ENCODE data around the gene GCN1.

DNA sequence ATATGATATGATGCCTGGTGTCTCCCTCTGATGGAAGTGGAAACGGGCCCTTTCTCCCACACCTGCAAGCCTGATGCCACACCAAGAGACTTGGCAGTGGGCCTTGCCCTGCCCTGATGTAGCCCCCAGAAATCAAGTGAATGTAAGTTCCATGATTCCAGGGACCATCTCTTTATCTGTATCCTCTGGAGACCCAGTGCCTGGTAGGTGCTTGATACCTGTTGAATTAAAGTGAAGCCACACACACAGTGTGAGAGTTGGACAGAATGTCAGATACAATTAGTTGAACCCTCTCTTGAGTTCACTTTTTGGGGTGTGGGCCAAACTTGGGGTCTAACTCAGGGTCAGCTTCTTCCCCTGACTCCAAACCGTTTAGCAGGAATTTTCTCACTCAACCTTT, 73.2 kb downstream of the GCN1 start:
- TF ChIP-seq, protein P1, sequence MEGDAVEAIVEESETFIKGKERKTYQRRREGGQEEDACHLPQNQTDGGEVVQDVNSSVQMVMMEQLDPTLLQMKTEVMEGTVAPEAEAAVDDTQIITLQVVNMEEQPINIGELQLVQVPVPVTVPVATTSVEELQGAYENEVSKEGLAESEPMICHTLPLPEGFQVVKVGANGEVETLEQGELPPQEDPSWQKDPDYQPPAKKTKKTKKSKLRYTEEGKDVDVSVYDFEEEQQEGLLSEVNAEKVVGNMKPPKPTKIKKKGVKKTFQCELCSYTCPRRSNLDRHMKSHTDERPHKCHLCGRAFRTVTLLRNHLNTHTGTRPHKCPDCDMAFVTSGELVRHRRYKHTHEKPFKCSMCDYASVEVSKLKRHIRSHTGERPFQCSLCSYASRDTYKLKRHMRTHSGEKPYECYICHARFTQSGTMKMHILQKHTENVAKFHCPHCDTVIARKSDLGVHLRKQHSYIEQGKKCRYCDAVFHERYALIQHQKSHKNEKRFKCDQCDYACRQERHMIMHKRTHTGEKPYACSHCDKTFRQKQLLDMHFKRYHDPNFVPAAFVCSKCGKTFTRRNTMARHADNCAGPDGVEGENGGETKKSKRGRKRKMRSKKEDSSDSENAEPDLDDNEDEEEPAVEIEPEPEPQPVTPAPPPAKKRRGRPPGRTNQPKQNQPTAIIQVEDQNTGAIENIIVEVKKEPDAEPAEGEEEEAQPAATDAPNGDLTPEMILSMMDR (conservative IDR thresholded peaks at IDR 0.05; ENCODE audit: low read depth, low read length), result no peak
- TF ChIP-seq EZH2 (IDR thresholded peaks at IDR 0.05; ENCODE audit: low read length, unreplicated experiment), result no peak
- TF ChIP-seq EZH2phosphoT487 (IDR thresholded peaks at IDR 0.05; ENCODE audit: borderline replicate concordance, low read length), result no peak

Data from PC-3 (cell line).